ENCODE data around the gene PNKP.

PNKP gene
- 51.5 to 114 (median 62.2) reads per million in 3 experiments for total RNA-seq

DNA sequence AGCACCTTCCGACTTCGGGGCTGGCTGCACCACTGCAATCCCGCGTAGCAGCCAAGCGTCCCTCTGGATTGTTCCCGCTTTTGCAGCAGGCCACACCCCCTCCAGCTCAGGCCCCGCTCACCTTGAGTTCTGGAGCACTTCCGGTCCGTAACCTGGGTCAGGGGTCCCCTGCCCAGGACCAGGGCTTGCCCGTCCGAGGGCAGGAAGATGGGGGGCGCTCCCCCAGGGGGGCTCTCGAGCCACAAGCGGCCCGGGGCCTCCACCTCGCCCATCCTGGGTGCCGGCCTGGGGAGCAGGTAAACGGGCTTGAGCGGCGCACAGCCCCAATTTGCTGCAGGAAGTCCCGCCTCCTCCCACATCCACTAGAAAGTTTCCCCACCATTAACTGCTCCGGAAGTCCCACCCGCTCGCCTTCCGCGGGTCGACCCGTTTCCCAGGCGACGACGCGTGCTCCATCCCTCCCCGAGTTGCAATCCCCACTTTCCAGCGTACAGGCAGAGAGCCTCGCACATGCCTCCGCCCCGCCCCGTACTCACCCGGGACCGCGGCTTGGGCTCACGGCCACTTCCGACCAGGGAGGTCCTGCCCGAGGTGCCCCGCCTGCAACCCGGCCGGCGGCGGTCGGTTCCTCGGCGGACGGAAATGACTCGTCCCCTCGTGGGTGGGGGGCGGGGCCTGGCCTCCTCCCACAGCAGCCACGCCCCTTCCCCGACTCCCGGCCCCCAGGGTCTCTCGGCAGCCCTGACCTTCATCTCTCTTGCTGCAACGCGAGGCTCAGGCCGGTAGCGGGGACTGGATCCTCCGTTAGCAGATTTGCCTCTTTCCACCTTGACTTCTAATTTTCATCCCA is at the start of gene PNKP:
PNKP (minus strand) TSS at position 644 of the 850 bp plus-strand sequence; CDS start at position 272, 372 bp downstream.
- peak; percentile 88 for DNase-seq

DNA sequence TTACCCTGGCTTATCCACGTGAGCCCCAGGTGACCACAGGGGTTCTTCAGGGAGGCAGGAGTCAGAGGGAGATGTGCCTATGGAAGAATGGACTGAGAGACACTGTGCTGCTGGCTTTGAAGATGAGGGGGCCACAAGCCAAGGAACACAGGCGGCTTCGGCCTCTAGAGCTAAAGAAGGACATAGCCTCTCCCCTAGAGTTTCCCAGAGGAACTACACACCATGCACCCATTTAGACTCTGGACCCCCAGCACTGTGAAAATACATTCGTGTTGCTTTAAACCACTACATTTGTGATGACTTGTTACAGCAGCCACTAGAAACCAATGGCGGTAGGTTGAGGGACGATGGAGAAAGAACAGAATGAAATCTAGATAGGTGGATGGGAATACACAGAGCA is 47.9 kb upstream of the PNKP start:
- no peak for DNase-seq

DNA sequence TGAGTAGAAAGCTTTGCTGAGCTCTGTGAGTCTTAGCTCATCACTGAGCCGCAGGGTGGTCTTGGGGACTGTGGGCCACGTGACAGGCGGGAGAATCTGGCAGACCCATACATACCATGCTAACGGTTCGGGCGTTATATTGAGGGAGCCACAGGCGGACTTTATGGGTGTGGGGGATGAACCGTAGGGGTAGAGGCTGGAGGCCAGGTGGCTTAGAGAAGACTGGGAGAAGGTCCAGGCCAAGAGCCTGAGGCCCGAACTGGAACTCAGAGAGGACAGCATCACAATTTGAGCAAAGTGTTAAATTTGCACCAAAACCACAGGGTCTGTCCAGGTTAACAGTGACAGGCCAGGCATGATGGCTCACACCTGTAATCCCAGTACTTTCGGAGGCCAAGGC is 46.3 kb upstream of the PNKP start:
- no peak for DNase-seq

DNA sequence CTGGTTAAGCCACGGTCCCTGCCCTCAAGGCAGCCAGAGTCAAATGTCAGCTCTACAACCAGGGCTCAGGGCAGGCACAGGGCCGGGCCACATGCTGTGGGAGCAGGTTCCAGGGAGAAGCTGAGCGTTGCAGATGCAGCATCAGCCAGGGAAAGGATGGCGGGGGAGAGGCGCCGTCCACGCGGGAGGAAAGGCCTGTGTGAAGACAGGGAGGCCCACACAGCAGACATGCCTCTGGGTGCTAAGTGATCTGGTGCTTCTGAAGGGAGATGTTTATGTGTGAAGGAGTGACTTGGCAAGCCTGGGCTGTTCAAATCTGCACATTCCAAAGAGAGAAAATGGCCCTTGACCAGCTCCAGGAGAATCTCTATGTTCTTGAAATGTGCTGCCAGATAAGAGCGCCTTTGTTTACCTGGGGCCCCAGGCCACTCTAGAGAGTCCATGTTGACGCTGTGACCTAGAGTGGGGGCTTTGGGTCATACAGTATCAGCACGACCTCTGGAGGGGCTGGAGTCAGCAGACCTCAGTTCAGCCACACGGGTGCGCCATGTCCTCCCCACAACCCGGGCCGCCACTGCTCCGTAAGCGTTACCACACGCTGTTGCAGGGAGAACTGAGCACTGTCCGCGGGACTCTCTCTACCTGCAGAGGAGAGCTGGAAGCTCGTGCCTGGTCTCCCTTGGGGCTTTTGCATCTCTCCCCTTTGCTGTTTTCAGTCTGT is 45.7 kb upstream of the PNKP start:
- DNase-seq, result no peak

DNA sequence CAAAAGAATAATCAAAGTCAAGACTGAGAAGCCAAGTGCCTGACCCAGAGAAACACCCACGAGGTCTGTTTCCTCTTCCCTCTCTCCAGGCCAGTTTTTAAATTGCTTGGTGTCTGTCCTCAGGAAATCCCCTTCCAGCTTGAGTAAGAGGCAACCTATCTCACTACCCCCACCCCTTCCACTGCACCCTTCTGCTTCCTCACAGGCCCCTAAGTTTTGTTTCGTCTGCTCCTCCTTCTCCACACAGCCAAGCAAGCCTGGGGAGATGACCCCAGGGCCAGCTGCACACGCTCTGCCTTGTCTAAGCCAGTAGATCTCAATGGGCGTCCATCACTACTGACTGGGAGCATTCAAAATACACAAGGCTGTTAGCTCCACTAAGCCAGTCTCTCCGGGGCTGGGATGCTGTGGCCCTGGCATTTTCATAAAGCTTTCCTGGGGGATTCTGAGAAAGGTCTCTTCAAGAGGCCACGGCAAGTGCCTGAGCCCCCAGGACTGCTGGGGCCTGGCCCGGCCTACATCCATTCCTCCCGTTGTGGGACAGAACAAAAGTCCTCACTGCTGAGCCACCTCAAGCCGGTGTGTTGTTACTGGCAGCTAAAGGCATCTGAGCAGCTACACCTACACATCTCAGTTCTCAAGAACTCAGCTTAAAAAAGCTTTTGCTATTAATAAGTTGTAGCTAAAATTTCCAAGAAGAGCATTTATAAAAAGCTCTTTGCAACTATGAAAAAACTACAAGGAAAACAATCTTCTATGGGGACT is 44.2 kb upstream of the PNKP start:
- no peak for DNase-seq

DNA sequence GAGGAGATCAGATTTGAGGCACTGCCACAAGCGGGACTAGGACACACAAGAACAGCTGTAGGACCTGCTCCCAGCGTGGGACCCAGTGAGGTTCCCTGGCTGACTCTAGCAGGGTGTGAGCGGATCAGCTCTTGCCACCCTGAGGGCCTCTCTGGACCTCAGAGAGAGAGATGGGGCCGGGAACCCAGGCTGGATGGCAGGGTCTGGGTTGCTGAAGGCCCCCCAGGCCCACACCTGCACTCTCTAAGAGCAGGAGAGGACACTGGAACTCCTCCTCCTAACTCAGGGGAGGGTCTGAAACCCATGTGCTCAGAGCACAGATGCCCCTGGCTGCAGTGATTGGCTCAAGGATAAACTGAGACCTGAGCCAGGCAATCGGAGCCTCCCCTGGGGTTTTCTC is 42.8 kb upstream of the PNKP start:
- no peak for DNase-seq

DNA sequence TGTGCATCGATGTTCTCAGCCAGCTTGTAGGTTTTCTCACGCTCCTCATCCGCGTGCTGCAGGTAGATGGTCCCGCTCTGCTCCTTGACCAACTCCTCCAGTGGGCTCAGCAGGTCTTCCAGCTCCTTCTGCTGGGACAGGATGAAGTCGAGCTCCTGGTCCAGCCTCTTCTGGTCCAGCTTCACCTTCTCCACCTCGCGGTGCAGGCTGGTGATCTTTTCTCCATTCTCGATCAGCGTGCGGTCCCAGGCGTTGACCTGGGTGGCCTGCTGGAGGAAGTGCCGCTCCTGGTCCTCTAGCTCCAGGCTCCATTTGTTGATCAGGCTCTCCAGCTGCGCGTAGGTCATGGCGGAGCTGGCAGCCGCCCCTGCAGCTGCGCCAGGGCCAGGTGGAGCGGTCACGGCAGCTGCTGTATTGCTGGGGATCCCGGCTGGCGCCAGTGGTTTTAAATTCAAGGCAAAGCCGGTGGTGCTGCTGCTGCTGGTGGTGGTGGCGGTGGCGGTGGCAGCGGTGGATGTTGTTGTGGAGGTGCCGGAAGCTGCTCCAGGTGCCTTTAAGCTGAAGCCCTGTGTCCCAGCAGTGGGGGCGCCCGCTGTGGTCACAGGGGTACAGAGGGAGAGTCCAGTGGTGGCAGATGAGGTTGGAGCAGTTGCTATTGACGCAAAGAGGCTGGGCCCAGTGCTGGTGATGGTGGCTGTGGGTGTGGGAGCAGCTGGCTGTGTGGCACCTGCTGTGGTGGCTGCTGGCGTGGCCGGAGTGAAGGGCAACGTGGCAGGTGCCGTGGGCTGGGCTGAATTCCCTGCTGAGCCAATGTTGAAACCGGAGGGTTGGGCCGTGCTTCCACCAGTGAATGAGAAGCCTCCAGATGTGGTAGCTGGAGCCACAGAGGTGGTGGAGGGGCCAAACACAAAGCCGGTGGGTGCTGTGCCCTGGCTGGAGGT is 41.4 kb upstream of the PNKP start:
- DNase-seq, result no peak

DNA sequence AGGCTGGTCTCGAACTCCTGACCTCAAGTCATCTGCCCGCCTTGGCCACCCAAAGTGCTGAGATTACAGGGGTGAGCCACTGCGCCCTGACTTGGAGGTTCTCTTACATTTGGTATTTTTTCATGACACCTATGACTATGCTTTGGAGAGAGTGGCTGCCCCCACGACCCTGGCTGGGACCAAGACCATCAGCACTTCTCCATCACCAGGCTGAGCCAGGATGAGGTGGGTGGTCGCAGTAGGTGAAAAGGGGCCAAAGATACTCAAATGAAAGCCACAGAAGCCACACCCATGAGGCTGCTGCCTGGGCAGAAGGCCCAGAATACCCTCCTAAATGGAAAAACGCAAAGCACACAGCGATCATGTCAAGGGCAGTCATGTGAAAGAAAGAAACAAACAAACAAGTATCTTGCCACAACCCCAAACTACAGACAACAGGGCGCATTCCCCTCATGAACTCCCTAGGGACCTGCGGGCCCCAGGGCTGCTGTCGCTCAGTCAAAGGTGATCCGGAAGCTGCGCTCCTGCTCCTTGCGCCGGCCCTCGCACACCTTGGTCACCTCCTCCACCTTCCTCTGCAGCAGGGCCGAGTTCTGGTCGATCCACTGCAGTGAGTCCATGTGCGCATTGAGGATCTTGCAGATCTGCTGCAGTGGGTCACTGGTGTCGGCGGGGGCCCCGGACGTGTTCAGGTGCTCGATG is 40.5 kb upstream of the PNKP start:
- DNase-seq, result no peak

DNA sequence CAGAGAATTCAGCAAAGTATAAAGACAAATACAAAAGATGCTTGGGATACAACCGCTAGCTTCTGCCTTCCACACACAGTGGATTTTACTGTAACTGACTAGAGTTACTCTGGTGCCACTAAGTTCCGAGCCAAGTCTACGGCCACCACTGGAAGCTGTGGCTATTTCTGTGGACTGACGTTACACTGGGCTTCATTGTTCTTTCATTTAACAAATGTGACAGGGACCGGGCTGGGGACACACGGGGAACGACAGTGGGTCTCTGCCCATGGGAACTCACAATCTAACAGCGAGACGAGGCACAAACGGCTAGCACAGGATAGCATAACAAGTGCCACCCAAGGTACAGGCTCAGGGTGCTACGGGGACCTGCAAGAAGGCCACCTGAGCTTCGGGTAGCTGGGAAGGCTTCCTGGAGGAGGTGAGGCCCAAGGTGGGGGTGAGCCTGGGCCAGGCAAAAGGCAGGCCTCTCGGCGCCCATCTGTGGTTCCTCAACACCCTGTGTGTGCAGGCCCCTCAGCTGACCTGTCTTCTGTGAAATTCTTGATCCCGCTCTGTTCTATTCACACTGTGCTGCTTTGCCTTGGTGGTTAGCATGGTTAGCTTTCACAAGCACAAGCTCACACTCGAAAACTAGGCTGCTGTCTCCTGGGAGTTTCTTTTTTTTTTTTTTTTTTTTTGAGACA is 39.6 kb upstream of the PNKP start:
- DNase-seq, result no peak

DNA sequence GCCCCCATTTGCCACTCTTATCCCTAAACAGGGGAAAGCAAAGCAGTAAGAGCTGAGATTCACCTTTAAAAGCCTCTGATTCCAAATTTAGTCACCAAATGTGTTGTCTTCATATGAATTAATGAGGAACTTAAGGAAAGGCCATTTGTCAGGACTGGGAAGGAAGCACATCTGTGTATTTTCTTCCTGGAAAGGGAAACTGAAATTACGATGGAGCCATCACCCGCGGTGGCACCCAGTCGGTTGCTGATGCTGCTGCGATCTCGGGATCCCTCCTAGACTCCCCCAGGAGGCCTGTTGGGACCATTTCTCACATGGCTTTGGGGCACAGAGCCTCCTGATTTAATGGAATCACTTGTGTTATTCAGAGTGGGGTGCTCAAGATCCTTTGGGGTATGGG is 36.8 kb upstream of the PNKP start:
- no peak for DNase-seq

DNA sequence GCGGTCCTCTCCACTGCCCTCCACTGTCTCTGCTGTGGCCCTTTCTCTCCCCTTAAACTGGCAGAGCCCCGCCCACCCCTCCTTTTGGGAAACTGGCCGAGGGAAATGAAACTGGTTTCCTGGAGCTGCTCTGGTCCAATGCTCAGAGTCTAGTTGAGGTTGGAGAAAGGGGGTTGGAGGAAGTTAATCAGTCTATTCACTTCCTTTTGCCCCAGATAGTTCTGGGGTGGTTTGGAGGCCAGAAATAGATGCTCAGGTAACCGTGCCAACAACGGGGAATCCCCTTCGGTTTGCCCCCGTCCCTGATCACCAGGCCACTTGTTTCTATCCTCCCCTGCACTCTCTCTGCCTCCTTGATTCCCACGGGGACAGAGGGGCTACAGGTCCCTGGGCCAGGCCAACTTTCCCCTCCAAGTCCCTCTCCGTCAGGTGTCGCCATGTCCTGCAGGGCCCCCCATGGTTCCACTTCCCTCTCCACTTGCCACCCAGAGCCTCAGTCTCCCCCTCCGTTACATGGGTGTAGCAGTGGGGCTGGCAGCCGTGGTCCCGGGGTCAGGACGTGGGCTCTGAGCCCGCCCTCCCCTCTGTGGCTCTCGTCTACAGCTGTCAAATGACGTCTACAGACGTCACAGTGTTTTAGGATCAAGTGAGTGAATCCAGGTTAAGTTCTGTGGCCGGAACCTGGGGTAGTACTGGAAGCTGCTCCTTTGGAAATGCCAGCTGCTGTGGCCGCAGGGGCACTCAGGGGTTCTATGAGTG is 29.7 kb upstream of the PNKP start, which contains the start of gene IL4I1:
IL4I1 (minus strand) TSS at position 25 of the 759 bp plus-strand sequence. CDS start 727 bp downstream, outside the sequence.
- DNase-seq, result peak; percentile 85

DNA sequence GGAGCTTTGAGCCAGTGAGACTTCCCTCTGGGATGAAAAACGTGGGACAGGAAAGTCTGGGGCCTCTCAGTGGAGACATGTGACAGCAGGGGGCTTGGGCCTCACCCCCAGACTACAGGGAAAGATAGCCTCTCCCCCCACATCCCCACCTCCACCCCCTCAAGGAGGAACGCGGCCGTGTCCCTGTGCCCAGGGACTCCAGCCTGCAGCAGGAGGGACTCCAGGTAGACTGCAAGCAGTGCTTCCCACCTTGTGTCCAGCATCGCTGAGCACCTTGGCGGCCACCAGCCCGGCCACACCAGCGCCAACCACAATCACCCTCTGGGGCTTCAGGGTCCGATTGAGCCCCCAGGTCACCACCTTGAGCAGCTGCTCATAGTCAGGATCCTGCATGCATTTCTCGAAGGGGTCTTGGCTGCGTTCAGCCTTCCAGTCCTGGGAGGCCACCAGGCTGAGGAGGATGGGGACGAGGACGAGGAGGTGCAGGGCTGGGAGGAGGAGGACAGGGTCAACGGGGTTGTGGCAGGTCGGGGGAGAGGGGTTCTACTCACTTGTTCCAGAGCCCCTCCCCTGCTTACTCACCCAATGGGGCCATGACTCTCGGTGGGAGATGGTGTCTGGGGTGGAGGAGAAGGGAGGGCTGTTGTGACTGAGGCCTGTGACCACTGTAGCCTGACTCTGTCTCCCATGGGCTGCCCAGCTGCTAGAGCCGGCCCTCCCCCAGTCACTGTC is 28.4 kb upstream of the PNKP start:
- DNase-seq, result no peak

DNA sequence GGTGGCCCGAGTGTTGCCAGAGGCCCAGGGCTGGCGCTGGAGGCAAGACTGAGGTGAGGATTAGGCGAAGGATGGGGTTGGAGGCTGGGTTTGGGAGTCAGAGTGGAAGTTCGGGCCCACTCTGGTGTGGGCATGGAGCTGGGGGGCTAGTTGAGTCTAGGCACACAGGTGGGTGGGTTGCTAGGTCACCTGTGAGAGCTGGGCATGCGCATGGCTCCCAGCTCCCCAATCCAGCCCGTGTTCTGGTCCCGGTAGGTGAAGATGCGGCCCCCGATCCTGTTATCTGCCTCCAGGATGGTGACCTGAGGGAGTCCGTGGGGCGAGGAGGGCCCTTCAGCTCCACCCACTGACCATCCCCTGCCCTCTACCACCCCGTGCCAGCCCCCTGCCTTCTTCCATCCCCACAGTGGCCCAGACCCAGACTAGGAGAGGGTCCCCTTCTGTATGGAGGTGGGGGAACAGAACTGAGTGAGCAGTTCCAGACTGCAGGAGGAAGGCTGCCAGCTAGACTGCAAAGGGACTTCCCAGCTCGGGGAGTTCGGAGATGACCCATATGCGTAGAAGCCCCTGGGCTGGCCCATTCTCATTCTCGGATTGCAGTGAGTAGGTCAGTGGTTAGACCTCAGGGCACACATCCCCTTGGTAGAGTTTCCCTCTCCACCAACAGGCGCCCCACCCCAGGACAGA is 27.6 kb upstream of the PNKP start:
- peak; percentile 48 for DNase-seq

DNA sequence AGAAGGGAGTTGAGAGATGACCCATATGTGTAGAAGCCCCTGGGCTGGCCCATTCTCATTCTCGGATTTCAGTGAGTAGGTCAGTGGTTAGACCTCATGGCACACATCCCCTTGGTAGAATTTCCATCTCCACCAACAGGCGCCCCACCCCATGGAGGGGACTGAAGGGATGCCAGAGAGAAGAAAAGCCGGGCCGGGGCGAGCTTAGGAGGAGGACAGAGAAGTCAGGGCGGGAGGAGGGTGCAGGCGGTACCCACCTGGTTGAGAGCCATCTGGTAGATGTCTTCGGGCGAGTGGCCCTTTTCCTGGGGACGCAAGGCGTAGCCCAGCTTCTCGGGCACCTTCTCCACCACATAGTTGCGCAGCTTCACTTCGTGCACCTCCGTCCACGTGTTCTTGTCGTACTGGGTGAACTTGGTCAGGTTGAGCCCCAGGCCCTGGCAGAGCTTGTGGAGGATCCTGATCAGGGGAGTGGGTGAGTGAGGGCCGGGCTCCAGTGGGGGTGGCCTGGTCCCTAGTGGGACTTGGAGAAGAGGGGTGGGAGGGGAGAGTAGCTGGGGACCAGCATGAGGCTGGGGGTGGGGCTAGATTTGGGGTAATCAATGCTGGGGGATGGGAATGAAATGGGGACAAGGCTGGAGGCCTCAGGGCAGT is 26.8 kb upstream of the PNKP start:
- no peak for DNase-seq

DNA sequence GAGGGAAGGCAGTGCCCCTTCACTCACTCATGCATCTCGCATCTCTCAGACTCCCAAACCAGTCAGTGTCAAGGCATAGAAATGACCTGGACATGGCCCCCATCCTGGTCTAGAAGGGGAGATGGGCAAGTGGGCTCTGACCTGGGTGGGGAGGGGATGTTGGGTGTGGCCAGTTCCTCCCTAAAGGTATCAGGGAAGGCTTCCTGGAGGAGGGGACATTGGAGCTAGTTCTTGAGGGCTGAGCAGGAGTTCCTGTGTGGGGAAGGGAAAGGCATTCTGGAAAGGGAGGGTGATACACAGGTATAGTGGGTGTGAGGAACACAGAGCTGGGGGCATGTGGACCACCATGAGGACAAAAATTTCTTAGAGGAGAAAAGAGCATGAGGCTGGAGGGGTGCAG is 25.3 kb upstream of the PNKP start:
- DNase-seq, result no peak

DNA sequence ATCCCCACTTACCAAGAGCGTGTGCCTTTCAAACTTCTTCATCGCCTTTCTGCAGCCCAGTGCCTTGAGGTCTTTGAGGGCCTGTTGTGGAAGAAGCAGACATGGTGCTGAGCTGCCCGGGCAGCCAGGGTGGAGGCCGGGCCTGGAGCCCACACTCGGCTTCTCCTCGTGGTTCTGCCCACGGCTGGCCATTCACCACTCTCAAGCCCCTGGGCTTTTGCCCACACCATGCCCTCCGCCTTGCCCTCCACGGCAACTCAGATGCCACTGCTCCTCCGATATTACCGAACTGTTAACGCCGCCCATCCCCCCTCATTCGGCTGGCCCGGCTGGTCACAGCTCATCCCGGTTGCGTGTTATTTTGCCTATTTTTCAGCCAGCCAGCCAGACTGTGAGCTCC is 24.0 kb upstream of the PNKP start:
- no peak for DNase-seq

DNA sequence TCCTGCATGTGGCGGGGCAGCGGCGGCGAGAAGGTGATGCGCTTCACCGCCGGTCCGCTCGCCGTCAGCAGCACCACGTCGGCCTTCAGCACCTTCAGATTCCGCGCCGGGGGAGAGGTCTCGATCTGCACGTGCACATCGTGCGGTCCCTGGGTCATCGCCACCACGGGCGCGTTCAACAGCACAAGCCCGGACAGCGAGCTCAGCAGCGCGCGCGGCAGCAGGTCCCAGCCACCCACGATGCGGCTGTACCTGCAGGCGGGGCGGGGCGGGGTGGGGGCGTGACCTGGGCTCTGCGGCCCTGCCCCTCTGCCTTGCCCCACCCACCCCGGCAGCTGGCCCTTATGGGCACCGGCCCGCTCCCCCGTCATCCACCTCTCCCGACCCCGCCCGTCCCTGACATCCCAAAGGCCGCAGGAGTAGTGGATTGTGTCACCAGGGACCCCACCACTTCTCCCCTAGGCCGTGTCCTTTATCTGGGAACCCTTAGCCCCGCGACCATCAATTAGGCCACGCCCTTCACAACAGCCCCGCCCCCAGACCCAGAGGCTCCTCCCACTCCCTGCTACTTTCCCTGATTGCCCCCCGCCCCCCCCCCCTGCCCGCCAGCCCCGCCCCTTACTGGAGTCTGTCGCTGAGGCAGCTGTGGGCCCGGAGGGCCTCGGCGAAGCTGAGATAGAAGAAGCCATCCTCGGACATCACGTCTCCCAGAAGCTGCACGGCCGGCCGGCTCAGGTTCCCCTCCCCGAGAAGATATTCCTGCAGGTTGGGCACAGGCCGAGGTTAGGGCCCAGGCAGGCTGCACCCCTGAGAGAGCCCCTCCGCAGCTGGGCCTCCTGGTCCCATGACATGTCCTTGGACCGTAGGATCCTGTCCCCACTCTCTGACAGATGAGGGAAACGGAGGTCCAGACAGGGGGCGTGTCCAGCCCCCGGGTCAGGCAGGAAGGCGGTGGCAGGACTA is 23.3 kb upstream of the PNKP start:
- peak; percentile 48 for DNase-seq
